KBM-7 (cell line): Measurements from ENCODE around the gene CCDC88C.

Source experiments
- DNase-seq: peaks from one replicate; pipeline ENCODE4 v3.0.0-alpha.2; 2015
- in situ Hi-C: fragments of 300-500 bp; cut with MboI; formaldehyde crosslinking; loops from 2 replicates; pipeline ENCODE4 v1.14.3; 2020; ENCODE audit warnings: low sequenced_read_pairs, low pct_unique_long_range_greater_than_20kb, mixed read lengths

Gene CCDC88C

GRCh38 chr14:91356181-91356763, 61.3 kb downstream of the CCDC88C start:
- in situ Hi-C loops: no loop called here
- no peak for DNase-seq

GRCh38 chr14:91354979-91355685, 62.5 kb downstream of the CCDC88C start:
- peak; percentile 41 for DNase-seq
- in situ Hi-C loops: no loop called here

GRCh38 chr14:91354221-91354916, 63.3 kb downstream of the CCDC88C start:
- in situ Hi-C loops: no loop called here
- DNase-seq: no peak

- DNase-seq: no peak
- in situ Hi-C loops: no loop called here
These were observed 64.6 kb downstream of the CCDC88C start for GRCh38 chr14:91352728-91353692.

GRCh38 chr14:91352053-91352452, 65.6 kb downstream of the CCDC88C start:
- DNase-seq: no peak
- in situ Hi-C loops: no loop called here

- no peak for DNase-seq
- in situ Hi-C loops: no loop called here
These were observed 66.1 kb downstream of the CCDC88C start for GRCh38 chr14:91351512-91351862.

GRCh38 chr14:91350813-91351511, 66.7 kb downstream of the CCDC88C start:
- DNase-seq: no peak
- in situ Hi-C loops: no loop called here

GRCh38 chr14:91350483-91350812, 67.2 kb downstream of the CCDC88C start:
- DNase-seq: no peak
- in situ Hi-C loops: no loop called here

- no peak for DNase-seq
- in situ Hi-C loops: no loop called here
These were observed 68.0 kb downstream of the CCDC88C start for GRCh38 chr14:91349481-91350074.

GRCh38 chr14:91348845-91349465, 68.7 kb downstream of the CCDC88C start:
- in situ Hi-C loops: no loop called here
- no peak for DNase-seq

- DNase-seq: no peak
- in situ Hi-C loops: no loop called here
These were observed 70.8 kb downstream of the CCDC88C start for GRCh38 chr14:91346838-91347173.

- in situ Hi-C loops: no loop called here
These were observed 73.5 kb downstream of the CCDC88C start for GRCh38 chr14:91344096-91344495.

GRCh38 chr14:91343051-91343450, 74.6 kb downstream of the CCDC88C start:
- in situ Hi-C loops: no loop called here
- no peak for DNase-seq

More at GRCh38 chr14:91344096-91344495, 73.5 kb downstream of the CCDC88C start:
- no peak for DNase-seq

GRCh38 chr14:91342206-91342760, 75.3 kb downstream of the CCDC88C start:
- in situ Hi-C loops: no loop called here
- no peak for DNase-seq

GRCh38 chr14:91341751-91342154, 75.9 kb downstream of the CCDC88C start:
- in situ Hi-C loops: no loop called here
- no peak for DNase-seq

- DNase-seq: no peak
- in situ Hi-C loops: no loop called here
These were observed 76.3 kb downstream of the CCDC88C start for GRCh38 chr14:91341334-91341733.

GRCh38 chr14:91339671-91340369, 77.8 kb downstream of the CCDC88C start:
- in situ Hi-C loops: no loop called here
- DNase-seq: no peak
